Rectal smooth muscle tissue (tissue), 1 donor: Measurements from ENCODE around the gene PEPD.

Experiments
- H3K27ac ChIP-seq: one replicate; pipeline ENCODE4 v1.7.0; 2013; ENCODE audit warnings: low read depth, low read length, inconsistent platforms
- H3K27me3 ChIP-seq: one replicate; pipeline ENCODE4 v1.7.0; 2013; ENCODE audit warnings: low read length; ENCODE audit not compliant: control insufficient read depth, insufficient read depth
- H3K36me3 ChIP-seq: one replicate; pipeline ENCODE4 v1.7.0; 2013; ENCODE audit warnings: low read length; ENCODE audit not compliant: control insufficient read depth, insufficient read depth
- H3K4me1 ChIP-seq: one replicate; pipeline ENCODE4 v1.7.0; 2013; ENCODE audit warnings: low read length; ENCODE audit not compliant: control insufficient read depth, insufficient read depth
- H3K4me3 ChIP-seq: one replicate; pipeline ENCODE4 v1.7.0; 2013; ENCODE audit warnings: low read length
- H3K9ac ChIP-seq: one replicate; pipeline ENCODE4 v1.7.0; 2013; ENCODE audit warnings: low read length

Gene PEPD

DNA sequence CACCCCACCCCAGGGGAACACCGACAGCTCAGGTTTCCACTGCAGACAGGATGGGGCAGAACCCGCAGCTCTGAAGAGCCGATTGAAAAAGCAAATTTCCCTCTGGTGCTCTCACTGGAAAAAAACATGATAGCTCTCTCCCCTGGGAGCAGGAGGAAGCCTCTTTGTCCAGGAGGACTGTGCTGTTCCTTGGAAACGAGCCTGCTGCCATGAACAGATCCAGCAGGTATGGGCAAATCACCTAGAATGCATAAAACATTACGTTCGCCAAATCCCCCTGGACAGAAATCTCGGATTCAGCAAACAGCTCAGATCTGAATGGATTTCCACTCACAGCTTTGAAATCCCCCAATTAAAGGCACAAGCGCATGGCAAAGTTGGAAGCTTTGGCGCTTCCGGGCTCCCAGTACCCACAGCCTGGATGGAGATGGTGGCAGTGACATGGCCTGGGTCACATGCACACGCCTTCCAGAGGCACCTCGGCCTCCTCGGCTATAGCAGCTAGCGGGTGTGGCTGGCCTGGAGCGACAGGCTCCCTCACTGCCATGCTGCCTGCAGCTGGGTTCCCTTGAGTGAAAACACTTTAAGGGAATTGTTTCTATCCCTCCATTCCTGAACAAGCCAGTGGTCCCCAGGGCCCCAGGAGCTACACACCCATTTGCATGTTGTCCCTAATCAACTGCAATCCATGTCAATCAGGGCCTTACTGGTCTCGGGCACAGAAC, 89.0 kb downstream of the PEPD start:
- no peak overlapping the region for H3K9ac ChIP-seq
- no peaks in the 10 kb centered on the region for H3K36me3 ChIP-seq
- no peaks in the 10 kb centered on the region for H3K27me3 ChIP-seq
- H3K4me3 ChIP-seq: no peak overlapping the region
- H3K4me1 ChIP-seq: peaks cover 2% of the 10 kb centered on the region
- H3K27ac ChIP-seq: no peak overlapping the region

DNA sequence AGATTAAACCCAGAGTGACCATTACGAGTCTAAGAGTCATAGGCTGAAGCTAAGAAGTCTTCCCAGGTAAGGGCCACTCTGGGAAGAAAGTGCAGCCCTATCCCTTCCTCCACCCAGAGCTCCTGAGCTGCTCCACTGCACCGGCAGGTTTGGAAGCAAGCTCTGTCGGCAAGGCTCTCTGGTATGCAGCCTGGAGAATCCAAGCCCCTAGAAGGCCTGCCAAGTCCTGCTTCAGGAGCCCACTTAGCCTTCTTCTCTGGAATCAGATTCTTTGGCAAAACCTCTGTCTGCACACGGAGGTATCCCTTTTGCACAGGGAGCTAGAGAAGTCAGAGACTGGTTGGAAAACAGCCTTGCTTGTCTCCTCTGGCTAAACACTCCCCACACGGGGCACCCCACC, 89.6 kb downstream of the PEPD start:
- H3K4me1 ChIP-seq: peaks cover 2% of the 10 kb centered on the region
- H3K36me3 ChIP-seq: no peaks in the 10 kb centered on the region
- H3K27me3 ChIP-seq: no peaks in the 10 kb centered on the region
- H3K9ac ChIP-seq: no peak overlapping the region
- no peak overlapping the region for H3K4me3 ChIP-seq
- no peak overlapping the region for H3K27ac ChIP-seq

DNA sequence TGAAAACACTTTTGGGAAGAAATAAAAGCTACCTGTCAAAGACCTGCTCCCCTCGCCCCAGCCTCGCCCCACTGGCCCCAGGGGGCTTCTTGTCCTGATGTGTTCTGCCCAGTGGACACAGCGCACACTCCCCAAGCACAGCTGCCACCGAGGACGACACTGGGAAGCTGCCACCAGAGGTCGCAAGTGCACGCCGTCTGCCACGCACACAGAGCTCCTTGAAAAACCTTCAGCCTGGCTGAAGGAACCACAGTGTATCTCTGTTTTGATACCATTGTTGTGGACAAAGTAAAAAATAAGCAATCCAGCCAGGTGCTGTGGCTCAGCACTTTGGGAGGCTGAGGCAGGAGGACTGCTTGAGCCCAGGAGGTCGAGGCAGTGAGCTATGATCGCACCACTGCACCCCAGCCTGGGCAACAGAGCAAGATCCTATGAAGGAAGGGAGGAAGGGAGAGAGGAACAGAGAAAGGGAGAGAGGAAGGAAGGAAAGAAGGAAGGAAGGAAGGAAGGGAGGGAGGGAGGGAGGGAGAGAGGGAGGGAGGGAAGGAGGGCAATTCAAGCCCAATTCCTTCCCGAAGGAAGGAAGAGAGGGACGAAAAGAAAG, 90.8 kb downstream of the PEPD start:
- H3K27ac ChIP-seq: no peak overlapping the region
- peaks cover 2% of the 10 kb centered on the region for H3K4me1 ChIP-seq
- H3K9ac ChIP-seq: no peak overlapping the region
- H3K36me3 ChIP-seq: no peaks in the 10 kb centered on the region
- H3K4me3 ChIP-seq: no peak overlapping the region
- no peaks in the 10 kb centered on the region for H3K27me3 ChIP-seq

DNA sequence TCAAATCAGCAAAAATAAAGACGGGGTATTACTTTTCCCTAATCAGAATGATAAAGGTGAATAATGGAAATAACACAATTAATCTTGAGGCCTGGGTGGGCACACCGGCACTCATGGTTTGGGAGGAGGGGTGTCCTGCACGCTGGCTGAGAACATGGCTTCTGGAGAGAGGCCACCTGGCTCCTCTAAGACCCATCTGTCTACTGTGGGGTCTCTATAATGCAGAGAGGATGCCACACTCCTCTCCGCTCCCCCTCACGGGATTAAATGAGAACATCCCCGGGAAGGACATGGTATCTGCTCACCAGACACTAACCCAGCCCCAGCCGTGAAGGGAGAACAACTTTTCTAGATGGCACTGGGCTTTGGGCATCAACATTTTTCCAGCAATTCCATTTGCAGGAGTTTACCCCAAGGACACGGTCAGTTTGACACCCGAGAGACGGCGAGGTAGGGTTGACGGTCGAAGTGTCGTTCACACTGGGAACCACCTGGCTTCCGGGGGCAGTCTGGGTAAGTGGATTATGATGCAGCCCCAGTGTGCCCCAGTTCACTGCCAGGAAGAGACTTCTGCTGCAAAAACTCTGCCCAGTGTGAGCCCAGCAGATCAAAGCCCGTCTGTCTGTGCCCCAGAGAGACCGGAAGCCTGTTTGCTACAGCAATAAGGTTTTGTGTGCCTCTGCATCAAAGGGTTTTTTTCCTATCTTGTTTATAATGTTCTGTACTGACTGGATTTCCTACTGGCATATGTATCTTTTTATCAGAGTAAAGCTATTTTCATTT, 91.5 kb downstream of the PEPD start:
- Histone ChIP-seq H3K36me3 (no peaks in the 10 kb centered on the region), H3K4me3 (no peak overlapping the region), H3K4me1 (peaks cover 1% of the 10 kb centered on the region), H3K27me3 (no peaks in the 10 kb centered on the region), H3K27ac (no peak overlapping the region), H3K9ac (no peak overlapping the region)

DNA sequence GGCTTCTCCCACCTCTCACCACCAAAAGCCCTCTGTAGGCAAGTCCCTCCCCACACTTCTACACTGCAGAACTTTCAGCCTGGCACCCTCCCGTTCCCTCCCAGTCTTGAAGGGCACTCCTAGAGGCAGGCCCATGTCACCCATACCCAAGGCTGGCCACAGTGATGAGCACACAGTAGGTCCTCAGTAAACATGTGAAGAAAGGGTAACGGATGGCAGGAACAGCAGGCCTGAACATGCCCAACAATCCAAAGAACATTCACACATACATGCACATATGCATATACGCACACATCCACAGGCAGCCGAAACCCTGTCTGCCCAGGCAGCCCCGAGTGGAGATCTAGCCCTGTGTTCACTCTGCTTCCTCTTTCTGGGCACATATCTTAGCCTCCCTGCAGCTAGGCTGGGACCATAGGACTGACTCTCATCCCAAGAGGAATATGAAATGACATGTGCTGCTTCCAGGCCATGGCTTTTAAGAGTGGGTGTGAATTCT, 92.9 kb downstream of the PEPD start:
- Histone ChIP-seq H3K4me1 (no peaks in the 10 kb centered on the region), H3K4me3 (no peak overlapping the region), H3K9ac (no peak overlapping the region), H3K27ac (no peak overlapping the region), H3K27me3 (no peaks in the 10 kb centered on the region), H3K36me3 (no peaks in the 10 kb centered on the region)

DNA sequence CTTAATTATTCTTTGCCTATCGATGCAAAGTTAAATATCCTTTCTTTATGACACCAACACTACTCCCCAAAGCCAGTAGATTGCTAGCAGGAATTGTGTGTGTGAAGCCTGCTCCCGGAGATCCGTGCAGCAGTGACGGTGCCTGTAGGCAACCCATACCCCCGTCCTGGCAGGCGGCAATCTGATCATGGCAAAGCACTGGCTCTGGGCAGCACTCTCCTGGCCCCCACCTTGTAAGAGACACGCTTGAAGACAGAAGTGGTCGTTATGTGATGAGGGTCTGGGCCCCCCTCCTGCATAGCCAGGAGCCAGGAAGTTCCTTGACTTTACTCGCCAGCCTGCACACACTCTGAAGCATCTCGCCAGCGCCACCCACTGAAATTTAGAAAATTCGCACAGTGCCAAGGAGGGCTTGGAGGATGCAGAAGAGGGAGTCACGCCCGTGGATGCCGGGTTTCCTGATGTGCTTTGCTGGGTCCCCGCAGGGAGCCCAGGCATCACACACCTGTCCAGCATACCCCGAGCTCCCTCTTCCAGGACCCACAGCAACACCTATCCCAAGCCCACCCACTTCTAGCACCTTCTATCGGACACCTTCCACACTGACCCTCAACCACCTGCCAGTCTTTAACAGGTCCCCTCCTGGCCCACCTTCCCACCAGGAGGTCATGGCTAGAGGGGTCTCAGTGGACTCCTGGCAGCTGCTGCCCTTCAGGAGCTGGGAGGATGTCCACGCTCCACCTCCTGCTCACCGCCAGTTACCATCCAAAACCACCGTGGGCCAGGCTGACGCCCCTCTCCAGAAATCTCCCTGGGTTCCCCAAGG, 93.6 kb downstream of the PEPD start:
- Histone ChIP-seq H3K4me3 (no peak overlapping the region), H3K9ac (no peak overlapping the region), H3K27ac (no peak overlapping the region), H3K27me3 (no peaks in the 10 kb centered on the region), H3K4me1 (no peaks in the 10 kb centered on the region), H3K36me3 (no peaks in the 10 kb centered on the region)

DNA sequence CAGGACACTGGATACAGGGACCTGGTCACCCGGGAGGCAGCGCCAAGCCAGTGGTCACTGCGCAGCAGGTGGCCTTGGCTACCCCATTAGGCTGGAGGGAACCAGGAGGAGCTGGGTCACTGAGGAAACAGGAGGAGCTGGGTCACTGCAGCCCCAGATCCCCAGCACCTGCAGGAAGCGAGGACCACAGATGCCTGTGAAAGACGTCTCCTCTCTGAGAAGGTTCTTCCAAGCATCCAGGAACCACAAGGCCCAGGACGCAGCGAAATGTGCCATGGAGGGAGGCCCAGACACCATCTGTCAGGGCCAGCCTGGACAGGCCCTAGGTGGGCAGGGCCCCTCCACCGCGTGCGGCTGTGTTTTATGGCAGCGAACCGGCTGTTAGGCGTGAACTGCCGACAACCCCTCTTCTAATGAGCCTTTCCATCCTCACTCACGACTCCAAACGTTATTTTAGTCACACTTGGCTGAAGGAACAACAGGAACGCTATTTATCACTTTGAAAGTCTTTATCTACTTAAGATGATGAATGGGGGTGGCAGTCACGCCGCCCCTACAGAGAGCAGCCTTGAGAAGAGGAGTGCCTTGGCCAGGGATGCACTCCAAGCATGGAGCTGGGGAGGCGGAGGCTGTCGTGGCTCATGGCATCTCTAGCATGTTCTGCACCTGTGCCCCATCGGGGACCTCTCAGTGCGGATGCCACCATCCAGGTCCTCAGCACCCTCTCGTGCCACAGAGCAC, 94.8 kb downstream of the PEPD start:
- Histone ChIP-seq H3K27ac (no peak overlapping the region), H3K4me1 (no peaks in the 10 kb centered on the region), H3K36me3 (no peaks in the 10 kb centered on the region), H3K4me3 (no peak overlapping the region), H3K9ac (no peak overlapping the region), H3K27me3 (no peaks in the 10 kb centered on the region)

DNA sequence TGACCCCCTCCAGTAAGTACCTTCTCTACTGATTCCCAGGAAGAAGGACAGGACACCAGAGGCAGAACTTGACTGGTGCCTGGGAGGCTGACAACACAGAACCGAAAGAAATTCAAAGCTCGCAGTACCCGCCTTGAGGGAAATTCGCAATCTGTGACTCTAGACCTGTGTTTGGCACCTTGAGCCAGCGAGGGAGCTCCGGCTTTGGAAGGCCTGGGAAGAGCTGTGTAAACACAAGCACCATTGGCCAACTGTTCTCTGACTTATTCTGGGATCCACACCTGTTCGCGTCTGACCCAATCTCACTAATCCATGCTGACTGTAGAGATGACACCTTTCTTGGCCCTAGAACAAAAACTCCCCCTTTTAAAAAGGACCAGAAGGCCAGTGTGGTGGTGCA, 97.4 kb downstream of the PEPD start:
- Histone ChIP-seq H3K4me3 (no peak overlapping the region), H3K4me1 (no peaks in the 10 kb centered on the region), H3K27me3 (no peaks in the 10 kb centered on the region), H3K27ac (no peak overlapping the region), H3K36me3 (no peaks in the 10 kb centered on the region), H3K9ac (no peak overlapping the region)

DNA sequence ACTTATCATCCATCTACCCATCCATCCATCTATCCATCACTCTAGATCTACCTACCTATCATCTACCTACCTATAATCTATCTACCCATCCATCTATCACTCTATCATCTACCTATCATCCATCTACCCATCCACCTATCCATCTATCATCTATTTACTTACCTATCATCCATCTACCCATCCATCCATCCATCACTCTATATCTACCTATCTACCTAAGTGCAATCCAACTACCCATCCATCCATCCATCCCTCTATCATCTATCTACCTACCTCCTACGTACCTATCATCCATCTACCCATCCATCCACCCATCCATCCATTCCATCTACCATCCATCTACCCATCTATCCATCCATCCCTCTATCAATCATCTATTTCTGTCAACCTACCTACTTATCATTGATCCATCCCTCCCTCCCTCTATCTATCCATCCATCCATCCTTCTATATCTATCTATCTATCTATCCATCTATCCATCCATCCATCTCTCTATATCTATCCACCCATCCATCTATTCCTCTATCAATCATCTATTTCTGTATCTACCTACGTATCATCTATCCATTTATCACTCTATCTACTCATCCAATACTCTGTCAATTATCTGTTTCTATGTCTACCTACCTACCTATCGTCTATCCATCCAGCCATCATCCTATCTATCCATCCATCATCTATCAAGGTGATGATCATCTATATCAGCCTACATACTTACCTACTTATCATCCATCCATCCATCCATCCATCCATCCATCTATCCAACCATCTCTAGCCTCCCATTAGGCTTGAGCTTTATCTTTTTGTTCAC, 99.0 kb downstream of the PEPD start:
- Histone ChIP-seq H3K36me3 (no peaks in the 10 kb centered on the region), H3K4me1 (no peaks in the 10 kb centered on the region), H3K9ac (no peak overlapping the region), H3K4me3 (no peak overlapping the region), H3K27ac (no peak overlapping the region), H3K27me3 (no peaks in the 10 kb centered on the region)

DNA sequence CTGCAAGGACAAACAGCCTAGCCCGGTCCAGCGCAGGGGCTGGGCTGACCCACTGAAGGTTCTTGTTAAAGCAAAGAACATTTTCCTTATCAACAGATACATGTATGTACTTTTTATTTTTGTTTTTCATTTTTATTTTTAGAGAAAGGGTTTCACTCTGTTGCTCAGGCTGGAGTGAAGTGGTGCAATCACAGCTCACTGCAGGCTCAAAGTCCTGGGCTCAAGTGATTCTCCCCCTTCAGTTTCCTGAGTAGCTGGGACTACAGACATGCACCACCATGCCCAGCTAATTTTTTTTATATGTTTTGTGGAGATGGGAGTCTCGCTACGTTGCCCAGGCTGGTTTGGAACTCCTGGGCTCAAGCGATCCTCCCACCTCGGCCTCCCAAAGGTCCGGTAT, 100.2 kb downstream of the PEPD start:
- Histone ChIP-seq H3K27me3 (no peaks in the 10 kb centered on the region), H3K27ac (no peak overlapping the region), H3K9ac (no peak overlapping the region), H3K36me3 (no peaks in the 10 kb centered on the region), H3K4me1 (peaks cover 4% of the 10 kb centered on the region), H3K4me3 (no peak overlapping the region)

DNA sequence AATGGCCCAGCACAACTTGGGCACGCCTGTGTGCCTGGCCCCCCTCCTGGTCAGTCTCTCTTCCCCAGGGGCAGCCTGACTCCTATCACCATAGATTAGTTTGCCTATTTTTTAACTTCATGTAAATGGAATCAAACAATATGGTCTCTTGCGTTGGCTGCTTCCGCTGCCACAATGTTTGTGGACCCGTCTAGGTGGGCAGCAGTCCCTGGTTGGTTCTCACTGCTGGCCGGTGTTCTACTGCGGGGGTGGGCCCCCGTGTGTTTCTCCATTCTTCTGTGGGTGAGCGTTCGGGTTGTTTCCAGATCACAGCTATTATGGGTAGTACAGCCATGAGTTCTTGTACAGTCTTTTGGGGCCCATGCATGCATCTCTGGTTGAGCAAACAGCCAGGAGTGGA, 100.8 kb downstream of the PEPD start:
- Histone ChIP-seq H3K27me3 (no peaks in the 10 kb centered on the region), H3K36me3 (no peaks in the 10 kb centered on the region), H3K4me1 (peaks cover 4% of the 10 kb centered on the region), H3K4me3 (no peak overlapping the region), H3K9ac (no peak overlapping the region), H3K27ac (no peak overlapping the region)
